ENCODE measurements around the gene SH2D1A. TPM values are rescaled to one million over a fixed set of nuclear protein-coding genes. Genes with fewer than 3 reads are reported as not detected.
"Not testable (repeated sequence)": the region's sequence is repeated elsewhere in the genome, so short reads cannot be mapped to it uniquely, and the experiment has no call there.

Gene SH2D1A
- total RNA-seq: under 1 TPM in 1 of 2 donors, not detected in 1; 0.34 TPM
- long read RNA-seq: 0 reads

DNA sequence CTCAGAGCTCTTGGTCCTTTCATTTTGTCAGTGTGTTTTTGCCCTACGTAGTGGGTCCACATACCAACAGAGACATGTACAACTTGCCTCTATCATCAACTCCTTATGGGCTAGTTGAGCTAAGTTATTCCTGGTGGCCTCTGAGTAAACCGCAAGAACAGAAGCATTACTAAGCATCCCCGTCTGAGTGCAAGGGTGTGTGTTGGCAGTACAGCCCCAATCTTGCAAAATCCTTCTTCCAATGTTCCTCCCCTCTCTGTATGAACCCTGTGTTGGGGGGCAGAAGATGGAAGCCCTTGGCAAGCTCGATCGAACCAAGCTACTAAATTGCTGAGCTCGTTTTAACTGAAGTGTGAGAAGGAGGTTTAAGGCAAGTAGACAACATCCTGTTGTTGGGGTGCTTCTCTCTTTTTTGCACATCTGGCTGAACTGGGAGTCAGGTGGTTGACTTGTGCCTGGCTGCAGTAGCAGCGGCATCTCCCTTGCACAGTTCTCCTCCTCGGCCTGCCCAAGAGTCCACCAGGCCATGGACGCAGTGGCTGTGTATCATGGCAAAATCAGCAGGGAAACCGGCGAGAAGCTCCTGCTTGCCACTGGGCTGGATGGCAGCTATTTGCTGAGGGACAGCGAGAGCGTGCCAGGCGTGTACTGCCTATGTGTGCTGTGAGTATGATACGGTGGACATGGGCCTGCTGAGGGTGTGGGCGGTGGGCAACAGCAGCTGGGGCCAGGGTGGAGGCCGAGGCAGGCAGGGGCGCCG, at the start of gene SH2D1A:
TSS of gene SH2D1A (plus strand) at position 447 of the 760 bp plus-strand sequence. CDS start at position 527, 80 bp downstream.
- ATAC-seq (no peak), DNase-seq (no peak)
- intact Hi-C loops (cut with DNase I, micrococcal nuclease): no loop called here

DNA sequence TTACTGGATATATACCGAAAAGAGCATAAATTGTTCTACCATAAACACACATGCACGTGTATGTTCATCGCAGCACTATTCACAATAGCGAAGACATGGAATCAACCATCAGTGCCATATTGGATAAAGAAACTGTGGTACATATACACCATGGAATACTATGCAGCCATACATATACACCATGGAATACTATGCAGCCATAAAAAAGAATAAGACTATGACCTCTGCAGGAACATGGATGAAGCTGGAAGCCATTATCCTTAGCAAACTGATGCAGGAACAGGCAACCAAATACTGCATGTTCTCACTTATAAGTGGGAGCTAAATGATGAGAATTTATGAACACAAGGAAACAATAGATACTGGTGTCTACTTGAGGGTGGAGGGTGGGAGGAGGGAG, 47.0 kb upstream of the SH2D1A start:
- ATAC-seq; DNase-seq; intact Hi-C loops (cut with DNase I, micrococcal nuclease): not testable (repeated sequence)

GRCh38 chrX:124300405-124300804, 46.0 kb upstream of the SH2D1A start:
- ATAC-seq: no peak
- no peak for DNase-seq
- intact Hi-C loops (cut with DNase I, micrococcal nuclease): no loop called here

DNA sequence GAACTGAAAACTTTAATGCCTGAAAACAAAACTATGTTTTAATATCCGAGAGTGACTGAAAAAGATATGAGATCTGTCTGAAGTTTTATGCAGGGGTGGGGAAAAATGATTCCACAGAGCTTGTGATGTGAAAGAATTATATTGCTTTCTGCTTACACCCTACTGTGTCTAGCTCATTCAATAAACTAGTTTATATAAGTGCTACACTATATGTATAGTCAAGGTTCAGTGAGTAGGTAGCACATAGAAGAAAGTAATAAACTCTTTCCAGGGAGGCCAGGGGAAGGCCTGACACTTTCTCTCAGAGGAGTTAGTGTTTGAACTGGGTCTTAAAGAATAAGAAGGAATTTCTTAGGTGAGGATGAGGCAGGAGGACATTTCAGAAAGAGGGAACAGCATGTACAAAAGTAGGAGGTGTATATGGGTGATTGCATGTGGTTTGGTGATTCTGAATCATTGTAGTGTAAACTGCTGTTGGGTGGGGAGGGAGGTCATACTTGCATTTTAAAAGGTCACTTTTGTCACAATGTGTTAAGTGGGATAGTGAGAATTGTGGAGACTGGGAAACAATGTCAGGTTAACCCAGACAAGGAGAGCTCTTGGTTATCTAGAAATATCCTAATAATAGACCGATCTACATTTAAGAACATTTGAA, 39.0 kb upstream of the SH2D1A start:
- intact Hi-C loops (cut with DNase I, micrococcal nuclease): no loop called here
- DNase-seq: no peak
- peak; percentile 48 for ATAC-seq

DNA sequence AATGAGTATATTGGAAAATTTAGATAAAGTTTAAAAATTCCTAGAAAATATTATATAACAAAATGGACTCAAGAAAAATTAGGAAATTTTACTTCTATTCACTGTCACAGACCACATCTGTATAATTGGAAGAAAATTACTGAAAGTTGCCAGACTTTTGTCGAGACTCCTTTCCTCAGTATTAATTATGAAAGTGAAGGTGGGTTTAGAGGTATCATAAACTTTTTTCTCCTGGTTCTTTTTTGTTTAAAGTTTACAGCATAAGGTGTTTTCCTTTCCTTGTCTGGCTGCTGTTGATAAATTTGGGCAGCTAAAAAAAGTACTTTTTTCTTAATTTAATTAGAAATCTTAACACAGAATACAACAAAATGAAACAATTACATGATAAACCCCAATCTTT, 20.6 kb upstream of the SH2D1A start:
- ATAC-seq: no peak
- intact Hi-C loops (cut with DNase I, micrococcal nuclease): no loop called here
- no peak for DNase-seq

DNA sequence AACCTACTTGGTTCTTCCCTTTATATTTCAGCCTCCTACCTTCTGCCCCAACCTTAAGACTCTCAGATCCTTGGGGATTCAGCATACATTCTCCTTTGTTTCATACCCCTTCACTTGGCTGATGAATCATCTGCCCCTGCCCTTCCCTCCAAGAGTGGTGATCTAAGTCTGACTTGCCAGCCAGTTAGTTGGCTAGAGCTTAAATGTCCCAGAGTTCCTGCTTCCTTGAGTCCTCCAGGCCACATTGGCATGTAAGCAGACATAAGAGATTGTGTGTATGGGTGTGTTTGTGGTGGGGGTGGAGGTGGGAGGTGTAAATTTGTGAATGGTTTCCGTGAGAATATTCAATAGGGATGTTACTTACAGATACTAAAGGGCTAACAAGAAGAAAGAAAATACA, 17.6 kb upstream of the SH2D1A start:
- intact Hi-C loops (cut with DNase I, micrococcal nuclease): no loop called here
- ATAC-seq (no peak), DNase-seq (no peak)

GRCh38 chrX:124332481-124333424, 13.6 kb upstream of the SH2D1A start, which contains the start of gene TEX13D:
TSS of gene TEX13D (plus strand) at chrX:124332660. CDS start at chrX:124332918, 258 bp downstream.
- no peak for ATAC-seq
- intact Hi-C loops (cut with DNase I, micrococcal nuclease): no loop called here
- no peak for DNase-seq

GRCh38 chrX:124333862-124334261, 12.5 kb upstream of the SH2D1A start:
- DNase-seq: no peak
- ATAC-seq: no peak
- intact Hi-C loops (cut with DNase I, micrococcal nuclease): no loop called here

DNA sequence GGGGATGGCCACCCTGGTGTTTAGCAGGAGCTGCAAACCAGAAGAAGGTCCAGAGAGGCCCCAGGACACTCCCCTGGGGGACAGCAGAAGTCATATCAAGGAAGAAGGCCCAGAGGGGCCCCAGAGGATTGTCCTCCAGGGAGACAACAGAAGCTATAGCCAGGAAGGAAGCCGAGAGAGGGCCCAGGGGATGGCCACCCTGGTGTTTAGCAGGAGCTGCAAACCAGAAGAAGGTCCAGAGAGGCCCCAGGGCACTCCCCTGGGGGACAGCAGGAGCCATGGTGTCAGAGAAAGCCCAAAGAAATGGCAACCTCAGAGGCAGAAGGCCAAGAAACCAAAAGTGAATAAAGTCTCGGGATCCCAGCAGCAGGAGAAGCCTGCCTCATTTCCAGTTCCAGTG, 11.8 kb upstream of the SH2D1A start:
- DNase-seq; intact Hi-C loops (cut with DNase I, micrococcal nuclease); ATAC-seq: not testable (repeated sequence)

GRCh38 chrX:124335598-124335997, 10.8 kb upstream of the SH2D1A start:
- intact Hi-C loops (cut with DNase I, micrococcal nuclease): no loop called here
- ATAC-seq: no peak
- no peak for DNase-seq

DNA sequence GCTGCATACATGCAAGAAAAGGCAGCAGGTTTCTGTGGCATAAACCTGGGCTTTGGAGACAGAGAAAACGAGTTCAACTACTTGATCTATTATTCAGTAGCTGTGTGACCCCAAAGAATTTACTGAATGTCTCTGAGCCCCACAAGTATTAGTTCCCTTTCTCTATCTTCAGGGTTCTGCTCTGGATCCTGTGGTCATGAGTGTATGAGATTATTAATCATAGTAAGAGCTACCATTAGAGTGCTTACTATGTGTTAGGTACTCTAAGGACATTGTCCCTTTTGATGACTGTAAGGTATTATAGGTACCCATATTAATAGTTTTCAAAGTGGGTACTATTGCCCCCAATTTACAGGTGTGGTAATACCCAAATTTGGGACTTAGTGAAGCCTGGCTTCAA, 8.4 kb upstream of the SH2D1A start:
- DNase-seq (no peak), ATAC-seq (no peak)
- intact Hi-C loops (cut with DNase I, micrococcal nuclease): no loop called here

GRCh38 chrX:124338733-124339514, 7.4 kb upstream of the SH2D1A start:
- intact Hi-C loops (cut with DNase I, micrococcal nuclease): no loop called here
- ATAC-seq (no peak), DNase-seq (no peak)

DNA sequence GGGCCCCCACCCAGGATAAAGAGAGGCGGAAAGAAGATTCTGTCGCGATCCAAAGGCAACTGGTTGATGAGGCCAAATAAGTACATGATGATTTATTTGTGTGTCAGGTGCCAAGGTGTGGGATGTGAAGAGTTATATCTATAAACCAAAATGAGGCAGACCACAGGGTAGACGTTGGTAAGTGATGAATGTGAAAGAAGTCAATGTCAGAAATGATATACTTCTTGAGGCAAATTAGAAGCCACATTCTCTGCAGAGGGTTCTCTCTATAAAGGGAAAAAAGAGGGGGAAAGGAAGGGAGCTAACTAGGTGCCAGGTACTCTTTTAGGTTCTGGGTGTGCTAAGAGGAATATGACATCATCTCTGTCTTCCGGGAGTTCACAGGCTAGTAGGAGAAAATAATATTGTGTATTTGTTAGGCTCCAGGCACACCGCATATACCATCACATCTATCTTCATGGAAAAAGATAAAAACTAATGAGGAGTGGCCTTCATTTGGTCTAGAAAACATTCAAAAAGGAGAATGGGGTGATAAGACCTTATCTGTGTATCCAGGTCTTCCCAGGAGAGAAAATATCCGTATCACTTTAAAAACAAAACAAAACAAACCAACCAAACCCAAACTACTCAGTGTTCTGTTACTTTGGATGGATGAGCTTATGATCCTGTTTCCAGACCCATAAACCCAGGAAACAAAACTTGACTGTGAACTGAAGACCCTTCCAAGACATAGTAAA, 4.8 kb upstream of the SH2D1A start:
- intact Hi-C loops (cut with DNase I, micrococcal nuclease): no loop called here
- no peak for DNase-seq
- ATAC-seq: no peak

- no peak for DNase-seq
- ATAC-seq: no peak
- intact Hi-C loops (cut with DNase I, micrococcal nuclease): no loop called here
Measured at GRCh38 chrX:124342174-124342867, 4.0 kb upstream of the SH2D1A start.

GRCh38 chrX:124343016-124343415, 3.3 kb upstream of the SH2D1A start:
- no peak for DNase-seq
- intact Hi-C loops (cut with DNase I, micrococcal nuclease): no loop called here
- ATAC-seq: no peak

DNA sequence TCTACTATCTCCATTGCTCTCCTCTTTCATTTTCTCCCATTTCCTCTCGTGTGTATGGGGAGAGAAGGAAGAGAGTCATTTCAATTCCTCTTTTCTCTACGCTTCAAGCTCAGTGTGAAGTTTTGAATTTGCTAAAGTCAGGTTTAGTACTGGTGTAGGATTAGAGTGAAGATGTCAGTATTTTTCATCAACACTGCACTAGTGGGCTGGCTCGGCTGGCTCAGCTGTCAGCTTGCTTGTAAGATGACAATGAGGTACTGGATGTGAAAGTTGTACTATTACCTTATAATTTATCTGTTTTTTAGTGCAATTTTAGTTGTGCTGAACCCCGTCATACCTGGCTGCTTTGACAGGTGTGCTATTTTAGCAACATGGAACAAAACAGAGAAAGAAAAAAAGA, 2.1 kb upstream of the SH2D1A start:
- no peak for ATAC-seq
- intact Hi-C loops (cut with DNase I, micrococcal nuclease): no loop called here
- DNase-seq: no peak

DNA sequence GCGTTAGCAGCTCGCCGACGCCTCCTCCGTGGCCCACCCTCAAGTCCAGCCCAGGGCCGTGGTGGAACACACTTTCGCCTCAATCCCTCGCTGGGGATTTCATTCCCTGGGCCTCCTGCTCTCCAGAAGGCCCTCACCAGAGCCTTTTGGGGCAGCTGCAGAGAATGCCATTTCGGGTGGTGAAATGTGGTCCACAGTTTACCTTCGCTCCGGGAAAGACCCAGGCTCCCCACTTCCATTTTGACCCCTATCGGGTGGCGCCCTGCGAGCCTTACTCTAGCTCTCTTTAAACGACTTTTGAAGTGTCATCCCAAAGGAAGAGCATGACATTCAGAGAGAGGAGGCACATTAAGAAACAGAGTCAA, 496 bp downstream of the SH2D1A start:
- intact Hi-C loops (cut with DNase I, micrococcal nuclease): no loop called here
- DNase-seq (no peak), ATAC-seq (no peak)

All from left colon (tissue), 2 donors.